EH (cell line): Measurements from ENCODE around the gene KRT82.
"Not testable (repeated sequence)": the region's sequence is repeated elsewhere in the genome, so short reads cannot be mapped to it uniquely, and the experiment has no call there.

ENCODE experiments used
- DNase-seq: peaks from one replicate; pipeline ENCODE4 v3.0.0-alpha.2; 2015; ENCODE audit warnings: low read depth

The KRT82 gene

DNA sequence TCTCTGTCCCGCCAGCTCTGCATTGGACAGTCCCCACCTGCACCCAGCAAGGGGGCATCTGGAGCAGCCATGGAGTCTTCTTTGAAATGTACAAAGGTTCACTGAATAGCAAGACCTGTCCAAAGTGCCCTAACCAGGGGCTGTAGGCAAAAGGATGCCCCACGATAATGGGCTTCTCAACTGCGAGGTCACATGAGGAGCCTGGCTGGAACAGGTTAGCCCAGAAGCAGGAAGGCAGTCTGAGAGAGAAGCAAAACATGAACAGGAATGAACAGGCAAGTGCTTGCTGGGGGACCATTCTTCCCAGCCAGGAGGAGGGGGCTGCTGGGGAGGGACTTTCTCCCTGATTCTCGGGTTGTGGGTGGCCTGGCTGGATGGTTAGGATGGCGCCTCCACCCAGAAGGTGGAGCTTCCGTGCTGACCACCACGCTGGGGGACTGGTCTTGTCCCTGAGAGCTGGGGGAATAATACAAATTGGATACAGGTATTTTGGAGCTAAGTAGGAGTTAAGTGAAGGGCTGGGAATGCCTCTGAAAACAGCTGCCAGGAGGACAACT is 46.0 kb downstream of the KRT82 start:
- DNase-seq = no peak

DNA sequence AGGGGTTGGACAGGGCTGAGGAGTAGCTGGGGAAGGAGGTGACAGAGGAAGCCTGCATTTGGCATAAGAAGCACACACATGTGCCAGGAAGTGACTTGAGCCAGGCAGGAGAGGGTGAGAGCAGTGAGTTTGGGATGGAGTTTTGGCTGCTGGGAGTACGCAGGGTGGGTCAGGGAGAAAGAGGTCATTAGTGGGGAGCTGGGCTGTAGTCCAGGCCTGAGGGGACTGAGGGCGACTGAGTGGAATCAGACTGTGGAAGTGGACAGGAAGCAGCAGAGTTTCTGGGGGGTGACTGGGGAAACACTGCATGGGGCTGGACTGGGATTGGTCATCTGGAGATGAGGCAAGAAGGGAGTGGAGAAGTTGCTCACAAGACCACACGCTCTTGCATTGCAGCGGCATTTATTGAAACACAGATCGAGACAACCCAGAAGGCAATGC is 46.5 kb downstream of the KRT82 start:
- DNase-seq = no peak

DNA sequence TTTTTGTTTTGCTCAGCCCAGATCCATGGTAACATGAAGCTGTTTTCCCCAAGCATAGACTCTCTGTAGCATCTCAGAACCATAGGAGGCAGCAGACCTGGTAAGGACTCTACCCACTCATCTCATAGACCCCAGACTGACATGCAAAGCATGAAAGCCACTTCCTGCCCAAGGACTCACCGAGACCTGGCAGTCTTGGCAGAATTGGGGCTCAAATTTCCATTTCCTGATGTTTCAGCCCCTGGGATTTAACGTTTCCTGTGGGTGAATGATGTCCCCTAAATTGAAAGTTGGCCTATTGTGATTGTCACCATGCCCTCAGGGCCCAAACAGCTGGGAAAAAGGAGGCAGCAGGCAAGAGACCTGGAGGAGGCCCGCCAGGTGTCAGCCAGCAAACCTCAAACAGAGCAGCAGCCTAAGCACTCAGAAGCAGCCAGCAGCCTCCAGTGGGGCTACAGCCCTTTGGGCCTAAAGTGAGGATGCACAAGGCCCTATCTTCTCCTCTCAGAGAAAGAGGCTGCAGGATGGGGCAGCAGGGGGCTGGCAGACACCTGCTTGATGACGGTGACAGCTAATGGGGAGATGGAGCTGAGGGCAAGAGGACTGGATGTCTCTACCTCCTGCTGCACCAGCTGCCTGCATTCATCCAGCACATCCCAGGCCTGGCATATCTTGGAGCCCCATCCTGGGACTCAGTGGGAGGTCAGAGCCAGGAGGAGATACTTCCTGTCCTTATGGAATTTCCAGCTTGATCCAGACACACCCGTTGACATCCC is 47.4 kb downstream of the KRT82 start:
- DNase-seq = peak; percentile 42

DNA sequence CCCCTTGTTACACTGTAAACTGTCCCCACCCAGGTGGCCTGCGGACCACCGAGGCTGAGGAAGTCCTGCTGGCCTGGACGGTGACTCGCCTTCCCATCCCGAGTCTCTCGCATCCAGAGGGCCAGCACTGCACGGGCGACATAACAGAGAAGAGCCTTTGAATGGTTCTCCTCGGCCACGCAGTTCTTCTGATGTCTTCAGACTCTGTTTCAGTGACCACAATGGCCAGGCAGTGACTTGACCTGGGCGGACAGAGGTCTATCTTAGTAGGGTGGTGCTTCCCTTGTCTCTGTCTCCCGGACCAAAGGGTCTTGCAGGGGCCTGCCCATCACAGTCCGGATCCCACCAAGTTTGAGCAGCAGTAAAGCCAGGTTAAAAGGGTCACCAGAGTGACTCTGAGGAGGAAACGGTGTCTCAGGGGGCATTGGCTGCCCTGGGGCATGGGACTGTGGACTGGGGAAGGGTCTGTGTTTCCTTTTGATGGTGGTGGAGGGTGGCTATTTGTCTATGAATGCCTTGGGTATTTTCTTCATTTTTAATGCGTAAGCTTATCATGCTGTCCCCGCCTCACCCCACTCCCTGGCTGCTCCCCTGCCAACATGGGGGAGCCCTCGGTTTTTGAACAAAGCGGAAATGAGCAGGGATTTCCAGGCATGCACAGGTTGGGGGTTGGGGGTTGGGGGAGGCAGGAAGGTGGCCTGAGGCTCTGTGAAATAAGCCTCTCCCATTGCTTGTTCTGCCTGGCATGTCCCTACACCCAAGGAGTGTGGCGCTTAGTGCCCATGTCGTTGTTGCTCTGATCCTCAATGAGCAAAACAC is 49.2 kb downstream of the KRT82 start:
- DNase-seq = no peak

DNA sequence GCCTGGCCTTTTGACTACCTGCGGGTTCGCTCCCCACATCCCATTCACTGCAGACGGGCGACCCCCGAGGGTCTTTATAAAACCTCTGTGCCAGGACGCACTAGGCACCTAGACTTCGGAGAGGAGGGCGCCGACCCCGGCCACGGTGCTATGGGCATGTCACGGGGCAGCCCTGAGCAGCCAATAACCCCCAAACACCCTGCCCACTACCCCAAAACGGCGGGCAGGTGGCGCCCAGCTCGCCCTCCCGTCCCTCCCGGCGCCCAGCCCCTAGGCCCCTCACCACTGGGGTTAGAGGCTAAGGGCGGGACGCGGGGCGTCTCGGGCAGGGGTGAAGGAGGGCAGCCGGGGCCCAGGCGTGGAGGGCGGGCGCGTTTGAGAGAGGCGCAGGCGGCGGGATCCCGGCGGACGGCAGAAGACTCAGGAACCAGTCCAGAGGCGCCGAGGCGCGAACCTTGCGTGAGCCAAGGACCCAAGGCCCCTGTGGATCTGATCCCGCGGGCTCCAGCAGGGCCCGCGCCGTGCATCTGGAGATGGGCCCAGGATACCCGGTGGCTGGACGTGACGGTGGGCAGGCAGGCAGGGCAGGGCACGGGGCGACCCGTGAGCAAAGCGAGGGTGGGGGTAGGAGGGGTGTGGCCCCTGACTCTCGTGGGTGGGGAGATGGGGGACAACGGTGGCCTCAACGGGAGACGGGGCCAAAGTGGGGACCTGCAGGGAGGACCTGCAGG is 49.9 kb downstream of the KRT82 start:
- DNase-seq = no peak

DNA sequence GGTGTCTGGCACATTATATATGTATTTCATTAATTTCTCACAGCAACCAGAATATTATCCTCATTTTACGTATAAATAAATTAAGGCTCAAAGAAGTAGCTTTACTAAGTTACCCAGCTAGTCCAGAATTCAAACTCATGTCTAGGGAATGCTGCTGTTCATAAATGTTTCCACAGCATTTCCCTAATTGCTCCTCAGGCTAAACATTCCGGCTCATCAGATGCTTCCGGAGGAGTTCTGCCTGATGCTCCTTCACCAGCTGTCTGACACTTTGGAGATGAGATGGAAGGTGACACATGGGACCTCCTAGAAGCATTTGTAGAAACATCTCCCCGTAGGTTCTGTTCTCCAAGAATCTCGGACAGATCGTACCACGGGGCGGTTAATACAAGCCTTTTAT is 51.0 kb downstream of the KRT82 start:
- peak; percentile 84 for DNase-seq

DNA sequence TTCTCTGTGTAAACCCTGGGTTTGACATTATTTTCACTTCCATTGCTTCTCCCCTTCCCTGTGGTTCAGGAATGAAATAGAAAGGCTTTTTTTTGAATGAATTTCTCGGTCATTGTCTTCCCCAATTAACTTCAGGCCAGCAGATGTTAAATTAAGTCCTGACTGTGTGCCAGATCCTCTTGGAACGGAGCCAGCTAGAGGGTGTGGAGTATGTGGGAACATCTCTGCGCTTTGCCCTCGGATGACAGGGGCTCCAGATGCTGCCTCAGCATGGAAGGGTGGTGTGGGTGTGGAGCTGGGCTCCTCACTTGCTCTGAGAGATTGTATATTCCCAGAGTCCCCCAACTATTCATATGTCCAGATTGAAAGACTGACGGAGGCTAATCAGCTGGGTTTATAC is 51.9 kb downstream of the KRT82 start:
- peak; percentile 21 for DNase-seq

DNA sequence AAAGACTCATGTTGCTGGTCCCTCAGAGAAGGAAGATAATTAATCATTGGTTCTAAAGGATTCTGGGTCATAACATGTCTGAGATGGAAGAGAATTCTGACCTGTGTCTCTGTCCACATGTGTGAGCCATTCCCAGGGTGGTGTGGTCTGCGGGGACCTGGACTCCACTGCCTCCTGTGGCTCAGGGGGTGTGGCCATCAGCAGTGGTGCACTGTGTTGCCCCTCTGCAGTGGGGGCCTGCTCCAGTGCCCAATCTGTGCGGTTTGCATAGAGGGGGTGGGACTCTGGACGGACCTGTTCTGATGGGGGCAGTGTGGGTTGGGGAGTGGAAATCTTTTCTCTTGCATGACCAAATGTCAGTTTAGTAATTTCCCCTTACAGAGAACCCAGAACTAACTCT is 52.4 kb downstream of the KRT82 start:
- DNase-seq = no peak

DNA sequence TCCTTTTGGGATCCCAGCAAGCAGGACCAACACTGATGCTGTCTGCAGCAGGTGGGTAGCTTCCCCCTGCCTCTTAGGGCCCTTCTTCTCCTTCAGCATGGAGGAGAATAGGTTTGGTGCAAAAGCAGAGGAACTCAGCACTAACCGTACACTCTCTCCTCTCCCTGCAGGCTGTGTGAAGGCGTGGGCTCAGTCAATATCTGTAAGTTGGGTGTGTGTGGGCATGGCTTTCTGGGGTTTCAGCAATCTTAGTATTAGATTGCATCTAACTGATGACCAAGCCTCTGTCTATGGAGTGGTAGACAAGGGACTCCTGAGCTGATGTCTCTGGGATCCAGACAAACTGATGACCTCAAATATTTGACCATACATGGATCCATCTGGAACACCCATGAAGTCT is 53.2 kb downstream of the KRT82 start:
- no peak for DNase-seq

DNA sequence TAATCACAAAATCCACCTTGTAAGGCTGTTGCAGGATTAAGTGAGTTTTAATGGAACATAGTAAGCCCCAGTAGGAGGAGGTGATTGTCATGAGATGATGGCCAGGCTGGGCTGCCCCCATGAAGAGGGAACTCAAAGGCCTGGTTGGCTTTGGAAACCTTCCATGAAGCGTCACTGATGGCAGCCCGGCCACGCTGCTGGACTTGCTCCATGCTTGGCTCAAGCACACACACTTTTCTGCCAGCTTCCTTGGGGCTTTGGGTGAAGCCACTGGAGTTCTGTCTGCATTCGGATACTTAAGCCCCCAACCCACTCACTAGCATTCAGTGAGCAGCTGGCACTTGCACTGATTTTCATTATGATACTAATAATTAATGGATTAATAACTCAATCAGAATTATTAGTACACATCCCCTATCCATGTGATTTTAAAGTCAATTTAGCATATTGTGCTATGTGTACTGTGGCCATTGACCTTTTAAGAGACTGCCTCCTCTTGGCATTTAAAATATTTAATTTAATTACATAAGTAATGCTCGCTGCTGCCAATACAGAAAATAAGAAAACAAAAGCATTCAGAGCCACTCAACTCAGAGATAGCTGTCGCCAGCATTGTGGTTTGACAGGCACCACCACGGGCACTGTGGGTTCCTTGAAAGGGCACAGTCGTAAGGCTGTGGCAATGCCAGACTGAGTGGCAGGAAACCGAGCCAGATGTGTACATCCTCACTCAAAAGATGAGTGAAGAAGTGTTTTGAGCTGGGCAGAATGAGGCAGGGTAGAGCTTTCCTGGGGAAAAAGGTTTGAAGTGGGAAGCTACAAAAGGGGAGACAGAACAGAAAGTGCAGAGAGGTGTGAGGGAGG is 54.7 kb downstream of the KRT82 start:
- DNase-seq = no peak

DNA sequence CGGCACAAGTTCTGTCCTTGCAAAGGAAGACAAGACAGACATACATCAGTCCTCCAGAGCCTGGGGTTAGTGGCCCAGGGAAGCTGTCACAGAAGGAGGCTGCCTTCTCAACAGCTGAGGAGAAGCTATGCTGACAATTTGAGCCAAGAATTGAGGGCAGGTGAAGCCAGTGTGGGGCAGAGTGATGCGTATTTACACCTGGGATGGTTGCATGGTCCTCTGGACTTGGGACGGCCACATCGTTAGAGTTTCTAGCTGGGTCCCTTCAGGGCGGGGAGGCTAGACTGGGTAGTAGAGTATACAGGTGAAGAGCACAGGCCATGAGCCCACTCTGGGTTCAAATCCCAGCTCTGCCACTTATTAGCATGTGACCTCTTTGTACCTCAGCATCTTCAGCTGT is 55.3 kb downstream of the KRT82 start:
- no peak for DNase-seq

DNA sequence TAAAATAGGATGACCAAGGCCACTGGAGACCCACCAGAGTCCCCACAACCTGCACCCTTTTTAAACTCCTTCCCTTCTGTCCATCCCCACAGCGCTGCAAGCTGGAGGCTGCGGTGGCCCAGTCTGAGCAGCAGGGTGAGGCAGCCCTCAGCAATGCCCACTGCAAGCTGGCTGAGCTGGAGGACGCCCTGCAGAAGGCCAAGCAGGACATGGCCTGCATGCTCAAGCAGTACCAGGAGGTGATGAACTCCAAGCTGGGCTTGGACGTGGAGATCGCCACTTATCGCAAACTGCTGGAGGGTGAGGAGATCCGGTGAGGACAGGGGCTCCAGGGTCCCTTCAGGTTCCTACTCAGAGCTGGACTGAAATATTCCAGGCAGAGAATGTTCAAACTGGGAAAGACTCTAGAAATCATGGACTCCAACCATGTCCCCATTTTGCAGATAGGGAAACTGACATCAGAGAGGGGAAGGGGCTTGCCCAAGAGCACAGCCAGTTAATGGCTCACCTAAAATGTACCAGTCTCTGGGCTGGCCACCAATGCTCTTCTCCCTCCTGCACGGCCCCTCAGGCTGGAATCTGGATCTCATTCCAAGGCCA is 56.0 kb downstream of the KRT82 start:
- no peak for DNase-seq

DNA sequence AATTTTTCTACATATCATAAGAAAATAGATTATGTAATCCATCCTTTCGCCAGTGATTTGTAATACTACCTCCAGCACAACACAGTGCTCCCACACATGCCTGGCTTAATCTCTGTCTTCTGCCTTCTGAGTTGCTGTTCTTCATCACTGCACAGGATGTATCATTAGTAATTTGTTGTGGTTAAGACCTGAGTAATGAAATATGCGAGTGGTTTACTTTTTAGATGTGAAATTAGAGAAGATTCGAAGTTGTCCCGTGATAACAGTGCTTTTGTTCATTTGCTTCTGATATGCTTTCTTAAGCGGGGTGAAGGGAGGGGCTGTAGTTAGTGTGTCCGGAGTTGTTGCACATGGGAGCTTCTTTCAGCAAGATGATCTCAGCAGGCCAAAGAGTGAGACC is 56.9 kb downstream of the KRT82 start:
- DNase-seq = peak; percentile 10

DNA sequence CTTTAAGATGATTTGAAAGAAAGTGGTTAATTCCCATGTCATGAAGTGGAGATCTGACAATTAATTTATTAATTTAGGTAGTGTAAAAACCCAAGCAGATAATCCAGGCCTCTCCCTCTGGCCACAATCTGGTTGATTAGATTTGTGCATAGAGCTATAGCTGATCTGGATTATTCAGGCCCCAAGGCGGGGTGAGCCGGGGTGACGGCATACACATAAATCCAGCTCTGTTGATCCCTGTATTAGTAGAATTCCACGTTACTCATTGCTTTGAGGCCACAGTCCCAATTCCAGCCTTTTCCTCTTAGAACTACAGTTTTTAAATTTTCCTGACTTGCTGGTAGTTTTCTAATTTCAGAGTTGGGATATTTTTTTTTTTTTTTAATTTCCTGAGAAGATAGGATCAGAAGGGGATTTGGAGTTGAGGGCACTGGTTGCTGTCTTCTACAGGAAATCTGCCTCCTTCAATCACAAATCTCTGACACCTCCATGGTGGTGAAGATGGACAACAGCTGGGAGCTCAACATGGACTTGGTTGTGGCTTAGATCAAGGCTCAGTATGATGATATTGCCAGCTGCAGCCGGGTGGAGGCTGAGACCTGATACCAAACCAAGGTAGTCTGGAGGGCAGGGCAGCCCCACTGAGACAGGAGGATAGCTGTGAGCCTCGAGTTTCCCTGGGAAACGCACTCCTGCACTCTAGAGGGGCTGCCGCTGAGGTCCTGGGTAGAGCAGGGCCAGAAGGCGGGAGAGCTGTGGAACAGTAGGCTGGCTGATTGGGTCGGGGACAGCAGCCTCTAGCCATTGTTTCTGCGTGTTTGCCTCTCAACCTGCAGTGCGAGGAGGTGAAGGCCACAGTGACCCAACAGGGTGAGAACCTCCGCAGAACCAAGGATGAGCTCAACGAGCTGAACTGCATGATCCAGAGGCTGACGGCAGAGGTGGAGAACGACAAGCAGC is 58.3 kb downstream of the KRT82 start:
- no peak for DNase-seq

DNA sequence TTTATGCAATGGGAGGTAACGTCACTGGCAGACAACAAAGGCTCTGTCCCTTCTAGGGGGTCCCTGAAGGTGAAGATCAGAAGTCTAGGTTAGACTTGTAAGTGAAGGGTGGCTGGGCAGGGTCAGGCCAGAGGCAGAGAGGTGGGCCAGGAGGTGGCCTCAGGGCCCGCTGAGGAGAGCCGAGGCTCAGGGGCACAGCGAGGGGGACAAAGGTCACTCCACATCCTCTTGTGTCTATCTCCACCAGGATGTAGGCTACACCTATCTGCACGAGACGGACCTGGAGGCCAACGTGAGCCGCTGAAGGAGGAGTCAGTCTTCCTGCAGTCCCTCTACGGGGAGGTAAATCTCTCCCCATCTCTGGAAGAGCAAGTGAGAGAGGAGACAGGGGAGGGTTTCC is 59.1 kb downstream of the KRT82 start:
- no peak for DNase-seq

DNA sequence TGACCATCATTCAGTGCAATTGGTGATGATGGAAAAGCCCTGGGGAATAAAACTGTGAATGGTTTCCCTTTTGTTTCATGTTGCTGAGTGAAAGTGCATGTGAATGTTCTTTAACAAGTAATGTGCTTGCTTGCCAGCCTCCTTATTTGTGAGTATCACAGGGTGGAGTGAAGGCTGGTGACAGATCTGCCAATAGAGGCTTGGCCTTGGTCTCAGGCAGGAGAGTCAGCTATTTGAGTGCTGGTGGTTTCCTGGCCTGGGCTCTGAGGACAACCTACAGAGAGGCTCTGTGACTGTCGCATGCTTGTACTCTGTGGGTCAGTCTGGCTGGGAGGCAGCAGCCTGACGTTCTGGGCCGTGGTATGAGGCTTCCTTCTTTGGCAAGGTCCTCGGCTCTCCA is 59.5 kb downstream of the KRT82 start:
- no peak for DNase-seq

DNA sequence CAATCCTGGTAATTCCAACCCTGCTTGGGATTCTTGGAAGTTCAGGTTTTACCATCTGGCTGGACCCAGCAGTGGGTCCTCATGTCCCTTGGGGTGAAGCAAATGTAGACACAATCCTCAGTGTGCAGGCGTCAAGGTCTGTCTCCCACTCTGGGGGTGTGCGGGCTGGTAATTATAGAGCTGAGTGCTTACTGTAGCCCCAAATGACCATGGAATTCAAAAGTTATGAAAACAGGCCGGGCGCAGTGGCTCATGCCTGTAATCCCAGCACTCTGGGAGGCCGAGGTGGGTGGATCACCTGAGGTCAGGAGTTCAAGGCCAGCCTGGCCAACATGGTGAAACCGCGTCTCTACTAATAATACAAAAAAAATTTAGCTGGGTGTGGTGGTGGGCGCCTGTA is 61.1 kb downstream of the KRT82 start:
- not testable (repeated sequence) for DNase-seq

DNA sequence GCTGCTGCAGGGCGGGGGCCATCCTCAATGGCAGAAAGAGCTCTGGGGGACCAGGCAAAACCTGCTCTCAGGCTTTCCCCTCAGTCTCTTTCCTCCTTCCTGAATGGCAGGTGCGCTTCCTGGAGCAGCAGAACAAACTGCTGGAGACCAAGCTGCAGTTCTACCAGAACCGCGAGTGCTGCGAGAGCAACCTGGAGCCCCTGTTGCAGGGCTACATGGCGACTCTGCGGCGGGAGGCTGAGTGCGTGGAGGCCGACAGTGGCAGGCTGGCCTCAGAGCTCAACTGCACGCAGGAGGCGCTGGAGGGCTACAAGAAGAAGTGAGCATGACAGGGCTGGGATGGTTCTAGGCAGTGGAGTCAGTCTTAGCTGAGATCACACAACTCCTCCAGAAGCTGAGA is 62.0 kb downstream of the KRT82 start:
- no peak for DNase-seq
